HG03439 (cell line): Measurements from ENCODE around the gene SLC6A8.
"Not testable (repeated sequence)": the region's sequence is repeated elsewhere in the genome, so short reads cannot be mapped to it uniquely, and the experiment has no call there.

Experiments used
- ATAC-seq: cut with Tn5 transposase; IDR thresholded peaks from one replicate; pipeline ENCODE4 v1.9.1; 2021; ENCODE audit warnings: mild to moderate bottlenecking, moderate library complexity; ENCODE audit not compliant: unreplicated experiment

The SLC6A8 gene

DNA sequence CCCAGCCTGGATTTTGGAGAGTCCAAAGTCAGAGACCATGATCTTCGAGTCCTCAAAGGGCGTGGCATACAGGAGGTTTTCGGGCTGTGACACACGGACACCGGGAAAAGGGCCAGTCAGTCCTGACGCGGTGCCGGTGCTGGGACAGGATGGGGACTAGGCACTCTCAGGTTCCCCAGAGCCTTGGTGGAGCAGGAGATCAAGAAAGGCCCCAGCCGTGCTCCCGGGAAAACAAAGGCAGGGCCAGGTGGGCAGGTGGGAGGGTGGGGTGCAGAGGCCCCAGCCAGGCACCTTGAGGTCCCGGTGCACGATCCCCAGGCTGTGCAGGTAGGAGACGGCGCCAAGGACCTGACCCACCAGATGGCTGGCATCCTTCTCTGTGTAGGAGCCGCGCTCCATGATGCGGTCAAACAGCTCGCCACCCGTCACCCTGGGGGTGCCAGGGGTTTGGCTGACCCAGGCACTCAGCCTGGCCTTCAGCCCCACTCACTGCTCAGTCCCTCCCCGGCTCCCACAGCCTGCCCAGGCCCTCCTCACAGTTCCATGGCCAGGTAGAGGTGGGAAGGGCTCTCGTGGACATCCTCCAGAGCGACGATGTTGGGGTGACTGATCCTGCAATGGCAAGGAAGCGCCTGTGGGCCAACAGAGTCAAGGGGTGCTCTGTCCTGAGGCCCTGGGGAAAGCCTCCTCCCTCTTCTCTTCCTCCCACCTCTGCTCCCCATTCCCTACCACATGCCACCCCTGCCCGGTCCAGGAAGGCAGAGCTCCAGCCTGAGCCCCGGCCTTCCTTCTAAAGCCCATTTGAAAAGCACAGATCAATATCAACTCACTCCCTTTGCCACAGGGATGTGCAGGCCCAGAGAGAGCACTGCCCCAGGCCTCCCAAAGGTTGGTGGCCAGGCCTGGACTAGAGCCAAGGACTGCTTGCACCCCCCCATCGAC, 15.9 kb upstream of the SLC6A8 start:
- ATAC-seq = no peak

DNA sequence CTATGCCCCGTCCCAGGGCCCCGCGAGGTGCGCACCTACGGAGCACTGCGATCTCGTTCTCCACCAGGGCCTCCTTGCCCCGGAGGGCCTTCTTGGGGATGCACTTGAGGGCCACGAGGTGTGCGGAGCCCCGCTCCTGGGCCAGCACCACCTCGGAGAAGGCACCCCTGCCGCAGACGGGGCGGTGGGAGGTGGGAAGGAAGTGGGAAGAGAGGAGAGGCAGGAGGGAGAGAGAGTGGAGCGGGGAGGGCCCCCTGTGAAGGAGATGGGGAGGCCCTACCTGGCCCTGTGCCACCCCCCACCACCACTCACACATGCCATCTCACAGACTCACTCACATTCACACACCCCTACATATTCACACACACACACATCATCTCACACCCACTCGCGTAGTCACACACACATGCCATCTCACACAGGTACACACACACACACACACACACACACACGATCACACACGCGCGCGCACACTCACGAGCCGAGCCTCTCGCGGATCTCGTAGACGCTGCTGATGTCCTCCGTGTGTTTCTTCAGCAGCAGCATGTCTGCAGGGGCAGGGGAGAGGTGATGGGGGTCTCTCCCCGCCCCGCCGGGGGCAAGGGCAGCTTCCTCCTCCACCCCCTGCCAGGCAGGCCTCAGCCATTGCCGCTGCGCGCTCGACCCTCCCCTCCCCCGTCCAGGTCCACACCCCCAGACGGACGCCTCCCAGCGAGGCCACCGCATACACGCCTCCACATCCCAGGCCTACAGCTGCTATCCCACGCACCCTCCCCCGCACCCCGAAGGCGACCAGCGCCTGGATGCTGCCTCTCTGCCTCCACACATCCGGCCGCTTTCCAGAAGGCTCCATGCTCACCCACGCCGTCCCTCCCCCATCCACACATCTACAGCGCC, 14.9 kb upstream of the SLC6A8 start:
- no peak for ATAC-seq

DNA sequence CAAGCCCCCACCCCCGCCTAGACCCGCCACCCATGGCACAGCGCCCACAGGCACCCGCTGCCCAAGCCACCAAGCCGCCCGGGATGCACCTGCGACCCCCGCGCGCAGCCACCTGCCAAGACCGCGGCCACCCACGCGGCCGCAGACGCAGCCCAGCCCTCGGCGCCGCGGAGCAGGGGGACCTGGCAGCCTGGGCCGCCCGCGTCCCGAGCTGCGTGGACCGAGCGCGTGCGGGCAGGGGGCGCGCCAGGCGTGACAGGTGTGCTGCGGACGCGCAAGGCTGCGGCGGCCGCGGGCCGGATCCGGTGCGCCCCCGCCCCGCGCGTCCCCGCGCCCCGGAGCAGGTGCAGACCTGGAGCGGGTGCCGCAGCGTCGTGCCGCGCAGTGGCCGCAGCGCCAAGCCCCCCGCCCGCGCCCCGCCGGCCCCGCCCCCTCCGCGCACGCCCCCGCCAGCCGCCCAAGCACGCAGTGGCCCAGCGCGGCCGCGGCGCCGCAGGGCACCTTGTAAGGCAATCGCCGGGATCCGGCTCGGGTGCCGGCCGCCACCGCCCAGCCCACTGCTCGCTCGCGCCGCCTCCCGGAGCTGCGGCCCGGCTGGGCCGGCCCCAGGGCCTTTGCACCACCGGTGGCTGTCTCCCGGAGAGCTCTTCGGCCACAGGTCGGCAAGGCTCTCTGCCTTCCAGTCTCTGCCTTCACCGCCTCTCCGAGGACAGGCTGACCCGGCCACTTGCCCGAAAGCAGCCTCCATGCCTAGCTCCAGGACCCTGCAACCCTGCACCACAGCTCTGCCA, 14.1 kb upstream of the SLC6A8 start, which contains the start of gene PNCK:
Gene PNCK (minus strand): TSS at position 386 of the 791 bp plus-strand sequence. CDS start 737 bp downstream, outside the sequence.
- ATAC-seq = no peak

DNA sequence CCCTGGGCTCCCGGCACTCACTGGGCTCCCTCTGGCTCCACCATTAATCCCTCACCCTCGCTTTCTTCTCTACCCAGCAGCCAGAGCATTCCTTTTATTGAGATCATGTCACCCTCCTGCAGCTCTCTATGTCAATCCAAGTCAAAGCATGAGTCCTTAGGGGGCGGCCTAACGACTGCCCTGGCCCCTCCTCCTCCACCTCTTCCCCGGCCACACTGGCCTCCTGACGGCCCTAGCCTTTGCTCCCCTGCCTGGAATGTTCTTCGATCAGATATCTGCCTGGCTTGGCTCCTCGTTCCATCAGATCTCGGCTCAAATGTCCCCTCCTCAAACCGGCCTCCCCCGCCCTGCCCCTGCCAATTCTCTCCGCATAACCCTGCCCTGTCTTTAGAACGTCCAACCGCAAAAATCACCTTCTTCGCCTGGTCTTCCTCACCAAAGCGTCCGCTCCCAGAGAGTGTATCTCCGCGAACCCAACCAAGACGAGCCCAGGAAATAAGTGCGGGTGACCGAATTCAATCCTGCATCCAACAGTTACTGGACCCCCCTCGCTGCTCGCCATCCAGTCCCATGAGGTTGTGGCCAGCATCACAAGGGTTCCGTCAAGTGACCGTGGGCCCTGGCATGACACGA, 13.4 kb upstream of the SLC6A8 start:
- no peak for ATAC-seq

DNA sequence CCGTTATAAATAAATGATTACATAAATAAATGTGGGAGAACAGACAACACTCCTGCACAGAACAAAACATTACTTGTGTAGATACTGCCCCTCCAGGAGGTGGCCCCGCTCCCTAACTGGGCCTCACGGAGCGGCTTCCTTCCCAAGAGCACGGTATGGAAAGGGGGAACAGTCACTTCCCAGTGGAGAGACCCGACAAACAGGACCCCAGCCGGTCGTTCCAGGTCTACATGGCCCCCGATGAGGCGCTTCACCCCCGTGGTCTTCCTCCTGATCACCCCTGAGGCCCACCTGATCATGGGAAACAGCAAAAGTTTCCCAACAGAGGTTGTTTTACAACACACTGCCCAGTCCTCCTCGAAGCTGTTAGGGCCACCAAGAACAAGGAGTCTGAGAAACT, 6.6 kb upstream of the SLC6A8 start:
- ATAC-seq = no peak

DNA sequence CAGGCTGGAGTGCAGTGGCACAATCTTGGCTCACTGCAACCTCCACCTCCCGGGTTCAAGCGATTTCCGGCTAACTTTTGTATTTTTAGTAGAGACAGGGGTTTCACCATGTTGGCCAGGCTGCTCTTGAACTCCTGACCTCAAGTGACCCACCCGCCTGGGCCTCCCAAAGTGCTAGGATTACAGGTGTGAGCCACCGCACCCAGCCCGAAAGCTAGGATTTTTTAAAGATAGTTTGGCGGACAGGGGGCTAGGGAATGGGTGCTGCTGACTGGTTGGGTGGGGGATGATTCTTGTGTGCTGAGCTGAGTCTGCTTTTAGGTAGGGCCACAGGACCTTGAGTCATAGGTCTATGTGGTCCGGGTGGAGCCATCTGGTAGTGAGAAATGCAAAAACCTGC, 4.2 kb upstream of the SLC6A8 start:
- ATAC-seq = not testable (repeated sequence)

DNA sequence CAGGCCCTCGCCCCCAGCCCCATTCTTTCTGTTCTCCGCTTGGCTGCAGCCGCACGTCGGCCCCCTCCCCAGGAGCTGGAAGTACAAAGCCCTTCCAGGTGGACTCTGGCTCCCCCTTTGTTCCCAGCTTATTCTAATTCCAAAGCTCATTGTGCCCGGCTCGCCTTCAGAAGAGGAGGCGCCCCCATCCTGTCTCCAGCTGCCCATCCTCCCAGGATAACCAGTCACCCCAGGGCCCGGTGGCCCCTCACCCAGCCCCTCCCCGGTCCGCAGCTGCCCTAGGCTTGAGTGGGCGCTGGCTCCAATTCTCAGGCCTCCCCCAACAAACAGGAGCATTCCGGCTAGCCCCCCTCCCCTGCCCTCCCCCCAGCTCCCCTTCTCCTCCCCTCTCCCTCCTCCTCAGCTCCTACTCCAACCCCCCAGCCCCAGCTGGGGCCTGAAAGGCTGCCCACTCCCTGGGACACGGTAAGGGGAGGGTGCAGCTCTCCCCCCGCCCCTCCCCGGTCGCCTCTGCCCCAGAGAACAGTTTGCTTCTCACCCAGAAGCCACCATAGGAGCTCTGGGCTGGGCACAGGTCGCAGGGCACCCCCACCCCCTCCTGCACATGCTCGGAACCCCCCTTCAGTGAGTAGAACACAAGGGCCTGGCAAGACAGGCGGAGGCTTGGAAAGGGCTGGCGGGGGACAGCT, 3.1 kb upstream of the SLC6A8 start:
- no peak for ATAC-seq

DNA sequence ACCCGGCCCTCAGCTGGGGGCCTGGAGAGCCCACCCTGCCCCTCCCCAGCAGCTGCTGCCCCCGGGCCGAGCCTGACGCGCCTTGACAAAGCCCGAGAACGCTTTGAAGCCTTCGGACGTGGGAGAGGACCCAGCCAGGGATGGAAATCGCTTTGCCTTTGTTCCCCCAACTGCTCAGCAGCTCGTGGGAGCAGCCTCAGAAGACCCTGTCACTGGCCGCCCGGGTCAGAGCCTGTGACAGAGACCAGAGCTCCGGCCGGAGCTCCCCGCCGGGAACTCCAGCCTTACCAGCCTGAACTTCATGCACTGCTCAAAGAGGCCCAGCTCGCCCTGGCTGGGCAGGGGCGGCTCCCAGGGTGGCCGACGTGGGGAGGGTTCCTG, 2.6 kb upstream of the SLC6A8 start:
- ATAC-seq = no peak

DNA sequence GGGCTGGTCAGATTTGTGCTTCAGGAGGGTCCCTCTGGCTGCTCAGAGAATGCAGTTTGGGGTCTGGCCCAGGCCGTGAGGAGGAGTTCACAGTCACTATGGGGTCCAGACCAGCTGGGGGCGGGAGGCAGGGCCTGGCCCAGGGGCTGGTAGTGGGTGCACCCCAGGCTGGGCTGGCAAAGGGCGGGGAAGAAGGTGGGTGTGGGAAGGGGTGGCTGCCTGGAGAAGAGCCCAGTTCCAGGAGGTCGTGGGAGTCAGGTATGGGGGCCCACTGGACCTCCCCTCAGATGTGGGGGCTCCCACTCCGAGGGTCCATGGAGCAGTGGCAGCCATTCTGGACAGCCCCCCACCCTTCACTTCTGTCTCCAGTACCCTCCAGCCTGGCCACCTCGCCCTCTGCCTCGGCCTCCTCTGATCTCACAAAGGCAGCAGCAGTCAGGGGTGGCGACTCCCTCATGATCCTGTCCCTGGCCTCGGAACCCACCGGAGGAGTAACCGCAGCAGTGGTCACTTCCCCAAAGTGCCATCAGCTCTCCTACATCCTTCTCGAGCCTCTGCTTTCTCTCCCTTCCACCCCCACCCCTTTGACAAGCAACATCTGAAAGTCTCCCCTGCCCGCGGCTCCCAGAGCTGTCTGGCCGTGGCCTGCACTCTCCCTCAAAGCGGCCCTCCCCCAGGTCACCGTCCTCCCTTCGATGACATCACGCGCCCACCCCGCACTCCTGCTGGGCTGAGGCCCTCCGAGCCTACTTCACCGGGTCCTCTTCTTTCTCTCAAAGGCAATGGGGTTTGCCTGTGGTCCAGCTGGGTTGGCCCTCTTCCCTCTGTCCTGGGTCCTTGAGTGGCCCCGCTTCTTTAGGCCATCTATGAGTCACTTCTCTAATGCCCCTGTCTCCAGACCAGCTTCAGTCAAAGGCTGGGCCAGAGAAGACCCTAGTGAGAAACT, 1.7 kb upstream of the SLC6A8 start:
- no peak for ATAC-seq

DNA sequence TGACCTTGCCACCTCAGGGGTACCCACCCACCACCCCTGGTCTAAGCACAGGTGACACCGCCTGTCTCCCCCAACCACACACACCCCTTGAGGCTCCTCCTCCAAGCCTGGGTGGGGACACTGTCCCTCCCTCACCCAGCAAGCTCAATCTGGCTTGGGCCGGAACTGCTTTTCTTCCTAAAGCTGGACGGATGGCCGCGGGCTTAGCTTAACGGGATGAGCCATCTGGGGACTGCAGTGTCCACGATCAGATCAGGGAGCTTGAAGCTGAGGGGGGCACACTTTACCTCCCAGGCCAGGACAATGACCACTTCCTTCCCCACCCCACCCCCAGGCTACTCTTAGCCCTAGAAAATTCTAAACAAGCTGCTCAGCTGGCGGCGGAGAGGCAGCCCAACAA, 1.0 kb upstream of the SLC6A8 start:
- ATAC-seq = no peak

DNA sequence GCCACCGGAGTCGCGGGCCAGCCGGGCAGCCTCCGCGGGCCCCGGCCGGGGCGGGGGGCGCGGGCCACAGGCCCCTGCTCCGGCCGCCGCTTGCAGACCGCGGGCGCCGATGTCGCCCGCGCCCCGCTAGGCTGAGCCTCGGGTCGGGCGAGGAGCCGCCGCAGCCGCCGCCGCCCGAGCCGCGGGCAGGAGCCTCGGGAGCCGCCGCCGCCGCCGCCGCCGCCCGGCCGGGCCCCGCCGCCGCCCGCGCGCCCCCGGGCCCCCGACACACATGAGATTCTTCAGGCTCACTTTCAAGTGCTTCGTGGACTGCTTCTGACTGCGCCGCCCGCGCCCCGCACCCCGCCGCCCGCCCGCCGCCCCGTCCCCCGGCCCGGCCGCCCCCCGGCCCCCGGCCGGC, 345 bp downstream of the SLC6A8 start:
- no peak for ATAC-seq

DNA sequence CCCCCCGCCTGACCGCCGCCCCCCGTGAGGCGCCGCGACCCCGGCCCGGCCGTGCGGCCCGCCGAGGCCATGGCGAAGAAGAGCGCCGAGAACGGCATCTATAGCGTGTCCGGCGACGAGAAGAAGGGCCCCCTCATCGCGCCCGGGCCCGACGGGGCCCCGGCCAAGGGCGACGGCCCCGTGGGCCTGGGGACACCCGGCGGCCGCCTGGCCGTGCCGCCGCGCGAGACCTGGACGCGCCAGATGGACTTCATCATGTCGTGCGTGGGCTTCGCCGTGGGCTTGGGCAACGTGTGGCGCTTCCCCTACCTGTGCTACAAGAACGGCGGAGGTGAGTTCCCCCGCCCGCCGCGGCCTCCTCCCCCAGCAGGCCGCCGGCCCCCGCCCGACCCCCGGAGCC, 780 bp downstream of the SLC6A8 start:
- ATAC-seq = no peak

DNA sequence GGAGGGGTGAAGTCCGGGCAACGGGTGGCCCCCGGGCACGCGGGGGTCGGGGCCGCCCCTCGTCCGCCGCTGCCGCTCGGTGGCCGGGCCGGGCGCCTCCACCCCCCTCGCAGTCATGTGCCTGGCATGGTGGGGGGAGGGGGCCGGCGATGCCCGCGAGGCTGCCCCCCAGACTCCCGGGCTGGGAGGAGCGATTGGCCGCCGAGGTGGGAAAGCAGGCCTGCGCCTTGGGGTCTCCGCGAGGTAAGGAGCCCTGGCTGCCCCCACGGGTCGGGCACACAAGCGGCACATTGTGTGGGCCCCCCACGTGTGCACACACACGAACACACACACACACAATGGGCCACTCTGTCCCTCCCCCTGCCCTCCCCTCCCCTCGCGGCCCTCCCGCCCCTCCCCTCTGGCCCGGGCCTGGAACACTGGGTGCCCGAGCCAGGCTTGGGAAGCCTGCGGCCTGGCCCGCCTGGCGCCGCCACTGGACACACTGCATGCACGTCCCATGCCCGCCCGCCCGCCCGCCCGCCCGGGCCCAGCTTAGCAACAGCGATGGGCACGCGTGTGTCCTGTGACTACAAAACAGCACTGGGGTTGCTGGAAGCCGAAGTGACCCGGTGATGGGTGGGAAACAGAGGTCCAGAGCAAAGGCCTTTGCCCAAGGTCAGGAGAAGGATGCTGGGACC, 1.3 kb downstream of the SLC6A8 start:
- no peak for ATAC-seq

DNA sequence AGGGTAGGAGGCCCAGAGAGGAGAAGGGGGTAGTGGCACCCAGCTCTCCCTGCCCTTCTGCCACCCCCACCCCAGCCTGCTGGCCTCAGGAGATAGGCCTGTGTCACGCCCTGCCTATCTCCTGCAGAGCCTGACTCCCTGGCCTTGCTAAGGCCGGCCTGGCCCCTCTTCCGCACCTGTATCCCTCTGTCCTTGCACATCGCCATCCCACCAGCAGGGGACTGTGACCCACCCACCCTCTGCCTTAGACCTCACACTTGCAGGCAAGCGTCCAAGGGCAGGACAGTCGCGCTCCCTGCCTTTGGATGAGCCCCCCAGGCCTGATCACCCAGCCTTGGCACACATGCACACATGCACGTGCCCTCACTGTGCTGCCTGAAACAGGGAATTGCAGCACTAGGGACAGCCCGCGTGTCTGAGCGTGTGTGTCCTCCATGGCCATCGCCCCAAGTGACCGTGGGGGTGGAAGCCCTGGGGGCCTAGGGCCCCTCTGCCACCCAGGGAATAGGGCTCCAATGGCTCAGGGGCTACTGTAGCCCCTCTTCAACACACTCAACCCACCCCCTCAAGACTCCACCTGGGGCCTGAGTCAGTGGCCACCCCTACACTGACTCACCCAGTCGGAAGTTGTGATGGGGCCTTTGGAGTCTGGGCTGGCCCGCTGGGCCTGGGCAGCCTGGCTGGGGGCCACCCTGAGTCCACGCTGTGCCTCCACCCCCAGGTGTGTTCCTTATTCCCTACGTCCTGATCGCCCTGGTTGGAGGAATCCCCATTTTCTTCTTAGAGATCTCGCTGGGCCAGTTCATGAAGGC, 2.1 kb downstream of the SLC6A8 start:
- no peak for ATAC-seq

DNA sequence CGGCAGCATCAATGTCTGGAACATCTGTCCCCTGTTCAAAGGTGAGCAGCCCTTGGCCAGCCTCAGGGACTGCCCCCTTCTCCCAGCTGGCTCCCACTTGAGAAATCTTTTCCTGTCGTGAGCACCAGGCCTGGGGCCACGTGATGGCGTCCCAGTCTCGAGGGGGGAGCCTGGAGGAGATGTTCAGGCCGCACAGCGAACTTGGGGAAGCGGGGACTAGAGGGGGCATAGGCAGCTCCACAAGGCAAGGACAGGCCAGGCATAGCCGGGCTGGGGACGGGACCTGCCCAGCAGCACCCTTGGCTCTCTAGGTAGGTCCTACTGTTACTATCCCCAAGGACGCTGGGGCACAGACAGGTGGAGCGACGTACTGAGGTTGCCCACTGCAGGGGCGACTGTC, 2.7 kb downstream of the SLC6A8 start:
- ATAC-seq = no peak

DNA sequence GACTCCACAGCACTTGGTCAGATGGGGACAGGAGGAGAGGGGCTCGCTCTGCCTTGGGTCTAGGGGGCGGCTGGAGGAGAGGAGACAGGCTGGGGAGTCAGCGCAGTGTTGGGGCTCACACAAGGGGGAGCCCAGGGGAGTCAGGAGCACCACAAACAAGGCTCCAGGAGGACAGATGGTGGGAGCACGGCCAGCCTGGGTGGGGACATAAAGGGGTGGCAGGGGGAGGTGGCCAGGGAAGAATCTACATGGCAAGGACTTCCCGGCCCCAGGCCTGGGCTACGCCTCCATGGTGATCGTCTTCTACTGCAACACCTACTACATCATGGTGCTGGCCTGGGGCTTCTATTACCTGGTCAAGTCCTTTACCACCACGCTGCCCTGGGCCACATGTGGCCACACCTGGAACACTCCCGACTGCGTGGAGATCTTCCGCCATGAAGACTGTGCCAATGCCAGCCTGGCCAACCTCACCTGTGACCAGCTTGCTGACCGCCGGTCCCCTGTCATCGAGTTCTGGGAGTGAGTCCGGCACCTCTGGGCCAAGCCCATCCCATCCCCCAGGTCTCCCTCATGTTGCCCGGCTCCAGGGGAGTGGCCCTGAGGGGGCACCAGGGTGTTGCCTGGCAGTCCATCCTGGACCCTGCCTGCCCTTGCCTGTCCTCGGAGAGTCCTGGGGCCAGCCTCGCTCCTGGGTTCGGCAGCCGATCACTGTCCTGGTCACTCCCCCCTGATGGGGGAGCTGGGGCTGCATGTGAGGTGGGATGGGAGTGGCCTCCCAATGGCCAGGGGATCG, 3.5 kb downstream of the SLC6A8 start:
- not testable (repeated sequence) for ATAC-seq

DNA sequence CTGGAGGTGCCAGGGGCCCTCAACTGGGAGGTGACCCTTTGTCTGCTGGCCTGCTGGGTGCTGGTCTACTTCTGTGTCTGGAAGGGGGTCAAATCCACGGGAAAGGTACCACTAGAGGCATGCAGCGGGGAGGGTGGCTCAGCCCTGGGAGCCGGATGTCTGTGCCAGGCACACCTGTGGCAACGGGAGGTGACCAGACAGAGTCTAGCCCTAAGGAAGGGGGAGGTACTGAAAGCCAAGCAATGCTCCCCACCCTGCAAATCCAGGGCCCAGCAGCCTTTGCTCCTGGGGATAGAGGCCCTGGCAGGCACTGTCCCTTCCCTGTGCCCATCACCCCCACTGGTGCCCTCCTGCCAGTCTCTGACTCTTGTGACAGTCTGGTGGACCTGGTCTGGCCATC, 4.3 kb downstream of the SLC6A8 start:
- no peak for ATAC-seq
